Keratinocyte (primary cell): Measurements from ENCODE around the gene MAML2. TPM values are rescaled to one million over a fixed set of nuclear protein-coding genes. Genes with fewer than 3 reads are reported as not detected.

ENCODE experiments used
- DNase-seq: peaks from one replicate; pipeline ENCODE4 v3.0.0-alpha.2; 2011; ENCODE audit warnings: low read depth, missing footprints, low spot score
- FAIRE-seq: peaks from 2 replicates; lab custom pipeline; 2011; peaks lifted over from hg19 to GRCh38; lab: Jason Lieb, UNC
- H2AFZ ChIP-seq: 2 replicates; pipeline ENCODE4 v1.6.0; 2012; ENCODE audit warnings: low read length, control low read depth, inconsistent platforms; ENCODE audit not compliant: control insufficient read depth
- H3K27ac ChIP-seq: 2 replicates; pipeline ENCODE4 v1.5.1; 2011; ENCODE audit warnings: low read length; ENCODE audit not compliant: control insufficient read depth, insufficient read depth
- H3K27me3 ChIP-seq: 3 replicates; pipeline ENCODE4 v1.6.0; 2011; ENCODE audit warnings: low read length; ENCODE audit not compliant: control insufficient read depth, insufficient read depth; ENCODE audit errors: extremely low read depth
- H3K36me3 ChIP-seq, 2 experiments: 2 replicates in 1 of 2; 3 replicates in 1 of 2; pipeline ENCODE4 v1.5.1; 2011; ENCODE audit warnings: low read length in 2 of 2, mild to moderate bottlenecking in 1 of 2; ENCODE audit not compliant: control insufficient read depth in 2 of 2, insufficient read depth in 2 of 2; ENCODE audit errors: extremely low read depth in 1 of 2
- H3K4me1 ChIP-seq: 3 replicates; pipeline ENCODE4 v1.5.1; 2011; ENCODE audit warnings: low read length; ENCODE audit not compliant: control insufficient read depth, insufficient read depth; ENCODE audit errors: extremely low read depth
- H3K4me2 ChIP-seq: 3 replicates; pipeline ENCODE4 v1.6.0; 2011; ENCODE audit warnings: low read depth, low read length; ENCODE audit not compliant: control insufficient read depth, insufficient read depth; ENCODE audit errors: extremely low read depth
- H3K4me3 ChIP-seq, 3 experiments: fragments of 200-600 bp in 1 of 3; sonication (generic) in 1 of 3; 2 replicates in 2 of 3; 3 replicates in 1 of 3; pipeline ENCODE4 v1.5.1; 2011 to 2016; ENCODE audit warnings: low read length in 3 of 3, mild to moderate bottlenecking in 3 of 3, control low read depth in 2 of 3, inconsistent platforms in 1 of 3, low read depth in 1 of 3, mixed read lengths in 1 of 3, mixed run types in 1 of 3, moderate library complexity in 1 of 3; ENCODE audit not compliant: control insufficient read depth in 2 of 3, insufficient read depth in 2 of 3; ENCODE audit errors: extremely low read depth in 1 of 3
- H3K79me2 ChIP-seq: 2 replicates; pipeline ENCODE4 v1.6.0; 2012; ENCODE audit warnings: low read length; ENCODE audit not compliant: control insufficient read depth, insufficient read depth
- H3K9ac ChIP-seq: 3 replicates; pipeline ENCODE4 v1.6.0; 2011; ENCODE audit warnings: low read length; ENCODE audit not compliant: control insufficient read depth, insufficient read depth; ENCODE audit errors: extremely low read depth
- H3K9me1 ChIP-seq: 3 replicates; pipeline ENCODE4 v1.6.0; 2011; ENCODE audit warnings: low read length; ENCODE audit not compliant: control insufficient read depth, insufficient read depth; ENCODE audit errors: extremely low read depth
- H3K9me3 ChIP-seq: 2 replicates; pipeline ENCODE4 v1.5.1; 2012; ENCODE audit warnings: low read depth, low read length; ENCODE audit not compliant: control insufficient read depth
- H4K20me1 ChIP-seq: 3 replicates; pipeline ENCODE4 v1.6.0; 2011; ENCODE audit warnings: low read length; ENCODE audit not compliant: control insufficient read depth, insufficient read depth; ENCODE audit errors: extremely low read depth
- EZH2 ChIP-seq: IDR thresholded peaks from one replicate; pipeline ENCODE4 v1.6.1; 2012; ENCODE audit warnings: inconsistent platforms, mild to moderate bottlenecking, low read length, moderate library complexity
- dilution Hi-C: fragments of 300-500 bp; cut with MboI; formaldehyde crosslinking; loops from one replicate; pipeline ENCODE4 v1.7.0; 2020; ENCODE audit warnings: low sequenced_read_pairs; ENCODE audit not compliant: extremely low pct_ligation_motif_present
- polyA minus RNA-seq, 3 experiments: library from RNA; depleted of rRNA, polyadenylated mRNA; stranded (reverse); fragments of >200 nt; gene quantifications; 1 replicate in 1 of 3; 2 replicates in 1 of 3; 3 replicates in 1 of 3; pipeline ENCODE4 v1.2.3, GENCODE V29; 2011
- polyA plus RNA-seq, 5 experiments: library from polyadenylated mRNA; depleted of rRNA in 3 of 5; stranded (reverse) in 3 of 5; stranded (forward) in 1 of 5; unstranded in 1 of 5; fragments of >200 nt; gene quantifications; 1 replicate in 1 of 5; 2 replicates in 3 of 5; 3 replicates in 1 of 5; pipeline versions ENCODE4 v1.2.1 to v1.2.3, GENCODE V29; 2011 to 2012; ENCODE audit warnings: missing spikeins in 2 of 5, low read depth in 1 of 5, low replicate concordance in 1 of 5
- TF ChIP-seq, protein P1 (sequence below), 3 experiments: IDR thresholded peaks in 1 of 3; conservative IDR thresholded peaks in 1 of 3; optimal IDR thresholded peaks in 1 of 3; 2 replicates in 2 of 3; 3 replicates in 1 of 3; pipeline versions ENCODE3 to v1.5.1; 2011; ENCODE audit warnings: low read length in 3 of 3, mild to moderate bottlenecking in 3 of 3, moderate library complexity in 2 of 3, control low read depth in 1 of 3, inconsistent platforms in 1 of 3; ENCODE audit not compliant: insufficient read depth in 2 of 3; ENCODE audit errors: extremely low read depth in 1 of 3

MAML2 gene
- polyA plus RNA-seq, result 4.2 to 7.4 TPM (median 4.2 TPM) in 3 replicates
- polyA plus RNA-seq (2011; ENCODE audit: low read depth), result 1.0 TPM
- 2.8 and 3.3 TPM in 2 replicates for polyA plus RNA-seq (2011; cell fraction: cytosol; rRNA removed)
- polyA plus RNA-seq (2011; cell fraction: nucleus; rRNA removed), result 6.9 and 7.8 TPM in 2 replicates
- 1.1 and 4.4 TPM in 2 replicates for polyA plus RNA-seq (2012; ENCODE audit: low replicate concordance)
- 8.8 to 13.1 TPM (median 11.0 TPM) in 3 replicates for polyA minus RNA-seq
- polyA minus RNA-seq (2011; cell fraction: cytosol; rRNA and poly(A)+ RNA removed), result 2.1 TPM
- 8.1 and 13.8 TPM in 2 replicates for polyA minus RNA-seq (2011; cell fraction: nucleus; rRNA and poly(A)+ RNA removed)

DNA sequence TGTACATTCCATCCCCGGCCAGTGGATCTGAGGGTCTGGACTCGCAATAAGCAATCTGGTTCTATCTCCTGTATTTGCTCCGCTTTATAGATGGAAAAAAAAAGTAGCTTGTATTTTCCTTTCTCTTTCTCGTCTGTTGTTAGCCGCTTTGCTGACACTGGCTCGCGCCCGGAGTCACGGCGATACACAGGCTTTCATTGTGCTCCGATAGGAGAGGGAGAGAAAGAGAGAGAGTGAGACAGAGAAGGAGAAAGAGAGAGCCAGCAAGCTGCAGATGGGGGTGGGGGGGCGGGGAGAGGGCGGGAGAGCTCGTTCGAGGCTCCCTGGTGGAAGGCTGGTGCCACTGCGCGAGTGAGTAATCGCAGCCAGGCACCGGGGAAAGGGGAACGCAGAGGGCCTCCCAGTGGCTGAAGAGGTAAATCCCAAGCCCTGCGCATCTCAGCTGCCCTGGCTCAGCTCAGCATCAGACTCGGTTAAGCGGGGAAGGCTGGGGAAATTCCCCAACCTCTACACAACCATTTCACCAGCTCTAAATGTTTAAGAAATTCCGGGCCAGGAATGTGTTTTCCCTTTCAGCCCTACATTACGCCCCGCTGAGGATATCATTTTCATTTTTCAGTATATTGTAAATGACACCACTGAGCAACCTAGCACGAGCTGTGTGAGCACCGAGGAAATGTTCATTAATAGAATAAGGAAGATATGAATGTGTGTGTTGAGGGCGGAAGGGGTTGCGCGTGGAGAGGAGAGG is at the start of gene MAML2:
MAML2 (minus strand) TSS at position 235 of the 751 bp plus-strand sequence. CDS start 1,300 bp downstream, outside the sequence.
- FAIRE-seq (no peak), DNase-seq (peak; percentile 52)
- H3K4me2 ChIP-seq, result peak within 1 kb of the TSS; percentile 100
- H3K27me3 ChIP-seq, result no peaks in the 10 kb centered on the region
- H2AFZ ChIP-seq, result peak within 1 kb of the TSS; percentile 86
- no peaks in the 10 kb centered on the region for H3K9me1 ChIP-seq
- H3K36me3 ChIP-seq, result no peaks in the 10 kb centered on the region
- H3K9ac ChIP-seq, result peak within 1 kb of the TSS; percentile 77
- H3K27ac ChIP-seq, result peak within 1 kb of the TSS; percentile 81
- peaks cover 34% of the 10 kb centered on the region for H3K79me2 ChIP-seq
- peak within 1 kb of the TSS; percentile 58 to 89 (median 80) for H3K4me3 ChIP-seq
- TF ChIP-seq EZH2, result no peak
- TF ChIP-seq, protein P1, sequence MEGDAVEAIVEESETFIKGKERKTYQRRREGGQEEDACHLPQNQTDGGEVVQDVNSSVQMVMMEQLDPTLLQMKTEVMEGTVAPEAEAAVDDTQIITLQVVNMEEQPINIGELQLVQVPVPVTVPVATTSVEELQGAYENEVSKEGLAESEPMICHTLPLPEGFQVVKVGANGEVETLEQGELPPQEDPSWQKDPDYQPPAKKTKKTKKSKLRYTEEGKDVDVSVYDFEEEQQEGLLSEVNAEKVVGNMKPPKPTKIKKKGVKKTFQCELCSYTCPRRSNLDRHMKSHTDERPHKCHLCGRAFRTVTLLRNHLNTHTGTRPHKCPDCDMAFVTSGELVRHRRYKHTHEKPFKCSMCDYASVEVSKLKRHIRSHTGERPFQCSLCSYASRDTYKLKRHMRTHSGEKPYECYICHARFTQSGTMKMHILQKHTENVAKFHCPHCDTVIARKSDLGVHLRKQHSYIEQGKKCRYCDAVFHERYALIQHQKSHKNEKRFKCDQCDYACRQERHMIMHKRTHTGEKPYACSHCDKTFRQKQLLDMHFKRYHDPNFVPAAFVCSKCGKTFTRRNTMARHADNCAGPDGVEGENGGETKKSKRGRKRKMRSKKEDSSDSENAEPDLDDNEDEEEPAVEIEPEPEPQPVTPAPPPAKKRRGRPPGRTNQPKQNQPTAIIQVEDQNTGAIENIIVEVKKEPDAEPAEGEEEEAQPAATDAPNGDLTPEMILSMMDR (optimal IDR thresholded peaks at IDR 0.05 in 1 of 3, IDR thresholded peaks at IDR 0.05 in 1 of 3, conservative IDR thresholded peaks at IDR 0.05 in 1 of 3; ENCODE audit: extremely low read depth in 1 of 3, insufficient read depth in 2 of 3, low read length in 3 of 3), result peak; percentile 88 to 98 (median 97)
- no peaks in the 10 kb centered on the region for H3K9me3 ChIP-seq
- peaks cover 39% of the 10 kb centered on the region for H3K4me1 ChIP-seq
- dilution Hi-C loops, result no loop called here
- no peaks in the 10 kb centered on the region for H4K20me1 ChIP-seq

DNA sequence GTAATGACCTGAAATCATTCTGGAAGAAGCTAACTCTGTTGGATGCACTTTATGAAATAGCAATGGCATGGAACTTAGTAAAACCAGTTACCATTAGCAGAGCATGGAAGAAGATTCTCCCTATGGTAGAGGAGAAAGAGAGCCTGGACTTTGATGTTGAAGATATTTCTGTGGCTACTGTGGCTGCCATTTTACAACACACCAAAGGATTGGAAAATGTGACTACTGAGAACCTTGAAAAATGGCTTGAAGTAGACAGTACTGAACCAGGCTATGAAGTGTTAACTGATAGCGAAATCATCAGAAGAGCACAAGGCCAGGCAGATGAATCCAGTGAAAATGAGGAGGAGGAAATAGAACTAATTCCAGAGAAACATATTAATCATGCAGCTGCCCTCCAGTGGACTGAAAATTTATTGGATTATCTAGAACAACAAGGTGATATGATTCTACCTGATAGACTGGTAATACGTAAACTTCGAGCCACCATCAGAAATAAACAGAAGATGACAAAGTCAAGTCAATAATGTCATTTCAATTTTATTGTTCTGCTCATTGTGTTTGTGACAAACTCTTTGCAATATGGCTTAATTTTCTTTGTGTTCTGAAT is 48.8 kb upstream of the MAML2 start:
- Histone ChIP-seq H3K4me2 (peak overlapping the region; percentile 1), H3K9ac (no peak overlapping the region), H3K4me1 (peaks cover 26% of the 10 kb centered on the region), H3K27ac (no peak overlapping the region), H2AFZ (no peak overlapping the region), H3K4me3 (peak overlapping the region in 1 of 3 experiments; percentile 8), H3K36me3 (peaks cover 0 to 3% of the 10 kb centered on the region in 2 experiments), H3K27me3 (no peaks in the 10 kb centered on the region), H3K79me2 (peaks cover 37% of the 10 kb centered on the region), H3K9me1 (peaks cover 2% of the 10 kb centered on the region), H3K9me3 (no peaks in the 10 kb centered on the region), H4K20me1 (no peaks in the 10 kb centered on the region)
- TF ChIP-seq, protein P1 (optimal IDR thresholded peaks at IDR 0.05 in 1 of 3, IDR thresholded peaks at IDR 0.05 in 1 of 3, conservative IDR thresholded peaks at IDR 0.05 in 1 of 3; ENCODE audit: extremely low read depth in 1 of 3, insufficient read depth in 2 of 3, low read length in 3 of 3), result no peak
- TF ChIP-seq EZH2, result no peak
- DNase-seq (no peak), FAIRE-seq (peak; percentile 5)
- dilution Hi-C loops, result no loop called here
